ENCODE measurements around the gene SRC. TPM values are rescaled to one million over a fixed set of nuclear protein-coding genes. Genes with fewer than 3 reads are reported as not detected.

The SRC gene
- total RNA-seq, 1 experiment from 2014 or later, result 197 TPM

DNA sequence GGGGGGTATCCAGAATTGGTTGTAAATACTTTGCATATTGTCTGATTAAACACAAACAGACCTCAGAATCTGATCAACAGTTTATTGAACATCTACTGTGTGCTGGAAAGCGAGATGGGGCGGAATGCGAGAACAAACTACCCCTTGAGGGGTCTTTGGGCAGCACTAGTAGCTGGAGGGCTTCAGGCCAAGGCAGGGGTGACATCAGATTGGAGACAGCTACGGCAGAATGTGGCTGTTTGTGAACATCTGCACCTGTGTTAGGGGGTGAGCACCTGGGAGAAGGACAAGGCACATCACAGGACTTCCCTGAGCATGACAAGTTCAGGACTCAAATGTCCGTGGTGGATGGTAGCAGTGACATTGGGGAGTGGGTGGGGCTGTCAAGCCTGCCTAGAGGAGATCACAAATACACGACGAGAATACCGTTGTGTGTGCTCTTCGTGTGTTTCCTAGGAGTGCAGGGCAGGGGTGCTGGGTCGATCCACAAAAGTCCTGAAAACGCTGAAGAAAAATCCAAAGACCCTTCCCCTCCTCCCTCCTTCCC is 59.5 kb downstream of the SRC start:
- Histone ChIP-seq H3K9me3 (no peaks in the 10 kb centered on the region), H3K4me3 (ENCODE audit: low read depth, low read length) (no peak overlapping the region), H3K4me1 (peaks cover 10% of the 10 kb centered on the region), H3K36me3 (ENCODE audit: control insufficient read depth, insufficient read depth, low read length) (peaks cover 10% of the 10 kb centered on the region; the same call in 1 of the 2 replicates), H3K27me3 (replicated peaks; ENCODE audit: control insufficient read depth, insufficient read depth, low read length) (no peaks in the 10 kb centered on the region)
- peaks cover 68% of the 10 kb centered on the region for H3K36me3 Mint-ChIP-seq (ENCODE audit: insufficient read depth, unreplicated experiment)
- no peaks in the 10 kb centered on the region for H3K9me3 Mint-ChIP-seq (ENCODE audit: unreplicated experiment)
- H3K27me3 Mint-ChIP-seq (ENCODE audit: insufficient read depth, unreplicated experiment), result peaks cover 19% of the 10 kb centered on the region
- TF ChIP-seq CTCF (IDR thresholded peaks at IDR 0.05; ENCODE audit: insufficient read depth in 1 of 2, low read depth in 1 of 2, low read length in 1 of 2, severe bottlenecking in 1 of 2, unreplicated experiment in 1 of 2), result no peak
- peaks cover 29% of the 10 kb centered on the region for H3K4me1 Mint-ChIP-seq (ENCODE audit: low read depth, unreplicated experiment)
- BruUV-seq (replicated peaks), result no TSS peak
- intact Hi-C loops (cut with micrococcal nuclease; ENCODE audit: unreplicated experiment), result no loop called here
- H3K4me3 Mint-ChIP-seq (ENCODE audit: unreplicated experiment), result peak overlapping the region; percentile 58
- DNase-seq, result no peak
- peak overlapping the region; percentile 63 for H3K27ac Mint-ChIP-seq (ENCODE audit: unreplicated experiment)
- ChIA-PET POLR2A (no interaction called here), CTCF (interaction anchor here (0.9 kb wide), 1 partner anchor 9 kb away, joined by 3 read pairs; no protein-coding TSS in a partner anchor)

DNA sequence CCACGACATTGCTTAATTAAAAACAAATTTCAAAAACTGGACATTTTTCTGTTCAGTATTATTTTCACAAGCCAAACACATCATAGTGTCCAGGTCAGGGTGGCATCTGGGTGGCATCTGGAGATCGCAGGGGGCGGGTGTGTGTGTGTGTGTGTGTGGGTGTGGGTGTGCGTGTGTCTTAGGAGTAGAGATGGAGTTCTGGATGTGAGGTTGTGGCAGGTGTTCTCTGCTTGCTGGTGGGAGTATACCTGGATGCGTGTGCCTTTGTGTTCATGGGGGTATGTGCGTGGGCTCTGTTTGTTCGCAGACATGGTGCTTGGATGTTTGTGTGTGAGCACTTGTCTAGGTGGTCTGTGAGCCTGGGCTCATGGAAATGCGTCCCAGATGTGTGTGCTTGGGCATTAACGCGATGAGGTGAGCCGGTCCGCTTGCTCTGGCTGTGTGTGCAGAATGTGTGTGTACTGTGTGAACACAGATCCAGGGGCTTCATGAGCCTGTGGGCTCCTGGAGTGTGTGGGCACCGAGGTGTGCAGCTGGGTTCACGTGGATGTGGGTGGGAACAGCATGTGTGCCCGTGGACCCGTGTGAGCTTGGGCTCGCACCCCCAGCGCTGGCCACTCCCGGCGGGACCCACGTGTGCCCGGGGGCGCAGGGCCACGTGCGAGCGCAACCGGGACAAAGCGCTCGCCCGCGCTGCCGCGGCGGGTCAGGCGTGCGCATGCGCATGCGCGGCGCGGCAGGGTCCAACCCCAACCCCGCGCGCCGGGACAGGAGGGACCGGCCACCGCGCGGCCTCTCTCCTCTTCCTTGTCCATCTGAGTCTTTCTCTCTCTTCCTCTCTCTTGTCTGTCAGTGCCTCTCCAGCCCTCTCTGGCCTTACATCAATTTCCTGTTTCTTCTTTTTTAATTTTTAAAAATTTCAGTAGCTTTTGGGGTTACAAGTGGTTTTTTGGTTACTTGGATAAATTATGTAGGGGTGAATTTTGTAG is 60.4 kb downstream of the SRC start:
- POLR2A ChIA-PET, result no interaction called here
- intact Hi-C loops (cut with micrococcal nuclease; ENCODE audit: unreplicated experiment), result no loop called here

More for the DNA sequence above, 60.4 kb downstream of the SRC start:
- CTCF ChIA-PET, result interaction anchor here (1.0 to 1.4 kb wide), 2 partner anchors 124 to 130 kb away, joined by 3 to 5 read pairs; no protein-coding TSS in a partner anchor
- Histone ChIP-seq H3K9me3 (no peaks in the 10 kb centered on the region), H3K4me1 (peaks cover 10% of the 10 kb centered on the region), H3K27me3 (replicated peaks; ENCODE audit: control insufficient read depth, insufficient read depth, low read length) (no peaks in the 10 kb centered on the region), H3K36me3 (ENCODE audit: control insufficient read depth, insufficient read depth, low read length) (peaks cover 10% of the 10 kb centered on the region; the same call in 1 of the 2 replicates), H3K4me3 (ENCODE audit: low read depth, low read length) (peak overlapping the region; percentile 39)
- Mint-ChIP-seq H3K36me3 (ENCODE audit: insufficient read depth, unreplicated experiment) (peaks cover 62% of the 10 kb centered on the region), H3K9me3 (ENCODE audit: unreplicated experiment) (no peaks in the 10 kb centered on the region), H3K4me1 (ENCODE audit: low read depth, unreplicated experiment) (peaks cover 29% of the 10 kb centered on the region), H3K27me3 (ENCODE audit: insufficient read depth, unreplicated experiment) (peaks cover 19% of the 10 kb centered on the region), H3K4me3 (ENCODE audit: unreplicated experiment) (peak overlapping the region; percentile 58), H3K27ac (ENCODE audit: unreplicated experiment) (peak overlapping the region; percentile 63)
- no peak for TF ChIP-seq CTCF (IDR thresholded peaks at IDR 0.05; ENCODE audit: insufficient read depth in 1 of 2, low read depth in 1 of 2, low read length in 1 of 2, severe bottlenecking in 1 of 2, unreplicated experiment in 1 of 2)
- peak in 1 of 2 experiments; percentile 84 for DNase-seq
- TSS peak; percentile 20 for BruUV-seq (replicated peaks)

All from Caco-2 (cell line).